Measurements from ENCODE around the gene DYRK2.
A peak's percentile ranks its signal among the peaks of the same experiment; 100 is the strongest.

Gene DYRK2

DNA sequence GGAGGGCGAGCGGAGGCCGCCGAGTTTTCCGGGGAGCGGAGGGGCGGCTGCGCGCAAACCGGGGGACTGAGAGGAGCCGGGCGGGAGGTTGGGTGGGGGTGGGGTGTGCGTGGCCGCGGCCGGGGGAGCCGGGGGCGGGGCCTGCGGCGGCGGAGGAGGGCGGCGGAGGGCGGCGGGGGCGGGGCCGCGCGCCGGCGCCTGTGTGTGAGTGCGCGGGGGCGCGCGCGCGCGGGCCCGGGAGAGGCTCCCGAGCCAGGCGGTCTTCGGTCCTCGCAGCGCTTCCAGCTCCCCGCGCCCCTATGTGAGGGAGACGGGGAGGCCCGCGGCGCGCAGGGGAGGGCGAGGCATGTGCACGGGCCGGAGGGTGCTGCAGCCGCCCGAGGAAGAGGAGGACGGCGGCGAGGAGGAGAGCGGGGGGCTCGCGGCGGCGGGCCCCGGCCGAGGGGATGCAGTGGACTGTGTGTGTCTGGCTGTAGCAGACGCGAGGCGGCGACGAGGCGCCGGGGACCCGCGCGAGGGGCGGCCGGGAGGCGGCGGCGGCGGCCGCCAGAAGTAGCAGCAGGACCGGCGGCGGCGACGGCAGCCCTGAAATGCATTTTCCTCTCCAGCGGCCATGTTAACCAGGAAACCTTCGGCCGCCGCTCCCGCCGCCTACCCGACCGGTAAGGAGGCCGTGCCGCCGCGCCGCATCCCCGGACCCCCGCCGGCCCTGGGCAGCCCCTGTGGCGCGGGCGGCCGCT is at the start of gene DYRK2:
TSS of gene DYRK2 (plus strand) at position 225 of the 740 bp plus-strand sequence. CDS start at position 614, 389 bp downstream.
- peak within 1 kb of the TSS; percentile 71 for H3K4me3 ChIP-seq (ENCODE audit: low read depth, low read length)
- TF ChIP-seq, protein P1, sequence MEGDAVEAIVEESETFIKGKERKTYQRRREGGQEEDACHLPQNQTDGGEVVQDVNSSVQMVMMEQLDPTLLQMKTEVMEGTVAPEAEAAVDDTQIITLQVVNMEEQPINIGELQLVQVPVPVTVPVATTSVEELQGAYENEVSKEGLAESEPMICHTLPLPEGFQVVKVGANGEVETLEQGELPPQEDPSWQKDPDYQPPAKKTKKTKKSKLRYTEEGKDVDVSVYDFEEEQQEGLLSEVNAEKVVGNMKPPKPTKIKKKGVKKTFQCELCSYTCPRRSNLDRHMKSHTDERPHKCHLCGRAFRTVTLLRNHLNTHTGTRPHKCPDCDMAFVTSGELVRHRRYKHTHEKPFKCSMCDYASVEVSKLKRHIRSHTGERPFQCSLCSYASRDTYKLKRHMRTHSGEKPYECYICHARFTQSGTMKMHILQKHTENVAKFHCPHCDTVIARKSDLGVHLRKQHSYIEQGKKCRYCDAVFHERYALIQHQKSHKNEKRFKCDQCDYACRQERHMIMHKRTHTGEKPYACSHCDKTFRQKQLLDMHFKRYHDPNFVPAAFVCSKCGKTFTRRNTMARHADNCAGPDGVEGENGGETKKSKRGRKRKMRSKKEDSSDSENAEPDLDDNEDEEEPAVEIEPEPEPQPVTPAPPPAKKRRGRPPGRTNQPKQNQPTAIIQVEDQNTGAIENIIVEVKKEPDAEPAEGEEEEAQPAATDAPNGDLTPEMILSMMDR (IDR thresholded peaks at IDR 0.05; ENCODE audit: low read depth, low read length, missing control alignments), result no peak
- DNase-seq (ENCODE audit: low read depth), result no peak
- in situ Hi-C loops (cut with HindIII; ENCODE audit: low sequenced_read_pairs), result loop anchor here (25.0 kb wide), 1 partner anchor 186 kb away; no protein-coding TSS in a partner anchor

DNA sequence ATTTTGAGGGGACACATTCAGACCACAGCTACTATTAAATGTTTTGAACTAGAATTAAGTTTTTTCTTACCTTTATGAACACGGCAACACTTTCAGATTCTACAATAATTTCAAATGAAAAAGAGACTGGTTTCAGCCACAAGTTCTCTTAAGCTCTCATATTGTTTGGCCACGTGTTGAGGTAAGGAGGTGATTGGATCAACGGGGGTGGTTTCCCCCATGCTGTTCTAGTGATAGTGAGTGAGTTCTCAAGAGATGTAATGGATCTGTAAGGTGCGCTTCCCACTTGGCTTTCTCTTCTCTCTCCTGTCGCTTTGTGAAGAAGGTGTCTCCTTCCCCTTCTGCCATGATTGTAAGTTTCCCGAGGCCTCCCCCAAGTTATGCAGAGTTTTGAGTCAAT is 48.9 kb upstream of the DYRK2 start:
- in situ Hi-C loops (cut with HindIII; ENCODE audit: low sequenced_read_pairs), result no loop called here
- DNase-seq (ENCODE audit: low read depth), result no peak
- H3K4me3 ChIP-seq (ENCODE audit: low read depth, low read length), result no peak overlapping the region
- TF ChIP-seq, protein P1 (IDR thresholded peaks at IDR 0.05; ENCODE audit: low read depth, low read length, missing control alignments), result no peak

- in situ Hi-C loops (cut with HindIII; ENCODE audit: low sequenced_read_pairs), result no loop called here
- no peak for DNase-seq (ENCODE audit: low read depth)
- H3K4me3 ChIP-seq (ENCODE audit: low read depth, low read length), result no peak overlapping the region
- TF ChIP-seq, protein P1 (IDR thresholded peaks at IDR 0.05; ENCODE audit: low read depth, low read length, missing control alignments), result no peak
Measured at GRCh38 chr12:67601126-67601525, 47.4 kb upstream of the DYRK2 start.

GRCh38 chr12:67609226-67609870 is 39.2 kb upstream of the DYRK2 start:
- no peak overlapping the region for H3K4me3 ChIP-seq (ENCODE audit: low read depth, low read length)
- in situ Hi-C loops (cut with HindIII; ENCODE audit: low sequenced_read_pairs), result no loop called here
- TF ChIP-seq, protein P1 (IDR thresholded peaks at IDR 0.05; ENCODE audit: low read depth, low read length, missing control alignments), result no peak
- DNase-seq (ENCODE audit: low read depth), result no peak

GRCh38 chr12:67613040-67613439 is 35.5 kb upstream of the DYRK2 start:
- in situ Hi-C loops (cut with HindIII; ENCODE audit: low sequenced_read_pairs), result no loop called here
- TF ChIP-seq, protein P1 (IDR thresholded peaks at IDR 0.05; ENCODE audit: low read depth, low read length, missing control alignments), result no peak
- H3K4me3 ChIP-seq (ENCODE audit: low read depth, low read length), result no peak overlapping the region
- DNase-seq (ENCODE audit: low read depth), result no peak

DNA sequence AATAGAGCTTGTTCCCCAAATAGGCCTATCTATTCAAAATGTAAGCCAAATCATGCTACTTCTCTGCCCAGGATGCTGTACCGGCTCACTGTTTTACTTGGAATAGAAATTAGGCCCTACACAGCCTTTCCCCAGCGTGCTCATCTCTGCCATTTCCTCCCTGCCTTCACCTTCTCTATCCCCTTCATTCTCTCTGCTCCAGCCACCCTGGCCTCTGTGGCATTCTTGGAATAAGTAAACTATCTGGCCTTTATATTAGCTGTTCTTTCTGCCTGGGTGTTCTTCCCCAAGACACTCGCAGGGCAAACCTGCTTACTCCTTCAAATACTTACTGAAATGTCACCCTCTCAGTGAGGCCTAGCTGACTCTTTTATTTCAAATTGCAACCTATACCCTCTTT is 30.9 kb upstream of the DYRK2 start:
- no peak for DNase-seq (ENCODE audit: low read depth)
- TF ChIP-seq, protein P1 (IDR thresholded peaks at IDR 0.05; ENCODE audit: low read depth, low read length, missing control alignments), result no peak
- in situ Hi-C loops (cut with HindIII; ENCODE audit: low sequenced_read_pairs), result no loop called here
- H3K4me3 ChIP-seq (ENCODE audit: low read depth, low read length), result no peak overlapping the region

Data from astrocyte of the cerebellum (primary cell).